Caco-2 (cell line): Measurements from ENCODE around the gene TULP3. TPM values are rescaled to one million over a fixed set of nuclear protein-coding genes. Genes with fewer than 3 reads are reported as not detected.

Experiments used
- BruUV-seq: library from RNA; stranded (reverse); fragments of 400-500 nt; replicated peaks from 2 replicates; lab custom pipeline; 2021; lab: Mats Ljungman, UMichigan
- CTCF ChIA-PET: fragments of 300-600 bp; sonication (Branson Sonifier 250); formaldehyde crosslinking; loops from one replicate; lab custom pipeline; 2022; ENCODE audit warnings: antibody characterized with exemption; lab: Charles Lee
- POLR2A ChIA-PET: fragments of 300-600 bp; sonication (Branson Sonifier 250); formaldehyde crosslinking; loops from one replicate; lab custom pipeline; 2022; ENCODE audit warnings: antibody characterized with exemption; lab: Charles Lee
- DNase-seq, 2 experiments: peaks; one replicate each; pipeline versions ENCODE4 v3.0.0 to v3.0.0-alpha.2; 2020 to 2022
- H3K27me3 ChIP-seq: replicated peaks from 2 replicates; pipeline ENCODE4 v1.6.0; 2011; ENCODE audit warnings: low read length; ENCODE audit not compliant: control insufficient read depth, insufficient read depth
- H3K36me3 ChIP-seq: 2 replicates; pipeline ENCODE4 v1.5.1; 2011; ENCODE audit warnings: low read length; ENCODE audit not compliant: control insufficient read depth, insufficient read depth
- H3K4me1 ChIP-seq: fragments of 250-450 bp; sonication (Bioruptor Pico); 2 replicates; pipeline ENCODE4 v1.5.1; 2020; ENCODE audit warnings: mild to moderate bottlenecking
- H3K4me3 ChIP-seq: 2 replicates; pipeline ENCODE4 v1.5.1; 2011; ENCODE audit warnings: low read depth, mild to moderate bottlenecking, control low read depth, low read length
- H3K9me3 ChIP-seq: fragments of 250-450 bp; sonication (Bioruptor Pico); 2 replicates; pipeline ENCODE4 v1.5.1; 2020; ENCODE audit warnings: mild to moderate bottlenecking, moderate library complexity
- H3K27ac Mint-ChIP-seq: one replicate; pipeline ENCODE4 v1.8.0; 2022; ENCODE audit warnings: mixed read lengths; ENCODE audit not compliant: unreplicated experiment
- H3K27me3 Mint-ChIP-seq: one replicate; pipeline ENCODE4 v1.8.0; 2022; ENCODE audit warnings: mixed read lengths; ENCODE audit not compliant: insufficient read depth, unreplicated experiment
- H3K36me3 Mint-ChIP-seq: one replicate; pipeline ENCODE4 v1.8.0; 2022; ENCODE audit warnings: mild to moderate bottlenecking, mixed read lengths; ENCODE audit not compliant: insufficient read depth, unreplicated experiment
- H3K4me1 Mint-ChIP-seq: one replicate; pipeline ENCODE4 v1.8.0; 2022; ENCODE audit warnings: low read depth, mixed read lengths; ENCODE audit not compliant: unreplicated experiment
- H3K4me3 Mint-ChIP-seq: one replicate; pipeline ENCODE4 v1.8.0; 2022; ENCODE audit warnings: mild to moderate bottlenecking, moderate library complexity, mixed read lengths; ENCODE audit not compliant: unreplicated experiment
- H3K9me3 Mint-ChIP-seq: one replicate; pipeline ENCODE4 v1.8.0; 2022; ENCODE audit warnings: mixed read lengths; ENCODE audit not compliant: unreplicated experiment
- CTCF ChIP-seq, 2 experiments: fragments of 200-600 bp in 1 of 2; IDR thresholded peaks; 1 replicate in 1 of 2; 2 replicates in 1 of 2; pipeline versions ENCODE4 v1.5.1 to v1.8.0; 2011 to 2022; ENCODE audit warnings: antibody characterized with exemption in 1 of 2, control low read depth in 1 of 2, inconsistent platforms in 1 of 2, low read depth in 1 of 2, low read length in 1 of 2, mild to moderate bottlenecking in 1 of 2, moderate library complexity in 1 of 2; ENCODE audit not compliant: insufficient read depth in 1 of 2, severe bottlenecking in 1 of 2, unreplicated experiment in 1 of 2
- intact Hi-C: fragments of 100-400 bp; cut with micrococcal nuclease; formaldehyde crosslinking; loops from one replicate; pipeline ENCODE4 v1.10.0; 2022; ENCODE audit not compliant: unreplicated experiment
- total RNA-seq: library from RNA; stranded (reverse); gene quantifications from 2 replicates; pipeline ENCODE4 v1.2.3, GENCODE V29; 2022

The TULP3 gene
- total RNA-seq, 1 experiment from 2014 or later: 31.0 TPM

- peak; percentile 98 to 99 for DNase-seq
- H3K27me3 Mint-ChIP-seq: no peaks in the 10 kb centered on the region
- intact Hi-C loops: loop anchor here (2.0 kb wide), 1 partner anchor 68 kb away; the partner anchor contains the start of gene TULP3
- CTCF ChIA-PET: no interaction called here
- POLR2A ChIA-PET: interaction anchor here (0.5 to 1.7 kb wide), 6 partner anchors 9 to 85 kb away, joined by 3 to 9 read pairs (median 4); partner anchors contain the start of gene TULP3
- peak within 1 kb of the TSS; percentile 94 for H3K4me3 ChIP-seq
- H3K36me3 ChIP-seq: no peaks in the 10 kb centered on the region
- no TSS peak for BruUV-seq
- peak within 1 kb of the TSS; percentile 87 for H3K4me3 Mint-ChIP-seq
- peak within 1 kb of the TSS; percentile 89 for H3K27ac Mint-ChIP-seq
- no peaks in the 10 kb centered on the region for H3K9me3 Mint-ChIP-seq
- H3K4me1 Mint-ChIP-seq: peaks cover 46% of the 10 kb centered on the region
- peaks cover 36% of the 10 kb centered on the region for H3K4me1 ChIP-seq
- H3K36me3 Mint-ChIP-seq: peaks cover 59% of the 10 kb centered on the region
- H3K9me3 ChIP-seq: no peaks in the 10 kb centered on the region
- H3K27me3 ChIP-seq: no peaks in the 10 kb centered on the region
- no peak for TF ChIP-seq CTCF (IDR thresholded peaks at IDR 0.05; ENCODE audit: insufficient read depth in 1 of 2, low read depth in 1 of 2, low read length in 1 of 2, severe bottlenecking in 1 of 2, unreplicated experiment in 1 of 2)
These were observed 68.5 kb downstream of the TULP3 start, which contains the start of gene TEAD4 for GRCh38 chr12:2959192-2959504. Gene TEAD4, plus strand, starts transcription at chr12:2959397.

GRCh38 chr12:2959505-2960389, 69.1 kb downstream of the TULP3 start:
- intact Hi-C loops: loop anchor here (2.0 to 5.0 kb wide), 2 partner anchors 69 to 73 kb away; partner anchors contain the start of gene TULP3
- Histone ChIP-seq H3K9me3 (no peaks in the 10 kb centered on the region), H3K4me1 (peaks cover 36% of the 10 kb centered on the region), H3K27me3 (no peaks in the 10 kb centered on the region), H3K36me3 (no peaks in the 10 kb centered on the region), H3K4me3 (peak overlapping the region; percentile 94)
- TF ChIP-seq CTCF (IDR thresholded peaks at IDR 0.05; ENCODE audit: insufficient read depth in 1 of 2, low read depth in 1 of 2, low read length in 1 of 2, severe bottlenecking in 1 of 2, unreplicated experiment in 1 of 2): no peak
- Mint-ChIP-seq H3K4me3 (peak overlapping the region; percentile 87), H3K9me3 (no peaks in the 10 kb centered on the region), H3K4me1 (peaks cover 46% of the 10 kb centered on the region), H3K27me3 (no peaks in the 10 kb centered on the region), H3K27ac (peak overlapping the region; percentile 89), H3K36me3 (peaks cover 63% of the 10 kb centered on the region)
- peak; percentile 79 to 81 for DNase-seq
- CTCF ChIA-PET: interaction anchor here (1.0 to 1.4 kb wide), 3 partner anchors 75 to 114 kb away, joined by 3 to 4 read pairs (median 3); no protein-coding TSS in a partner anchor
- no TSS peak for BruUV-seq
- POLR2A ChIA-PET: interaction anchor here (0.5 to 1.6 kb wide), 6 partner anchors 9 to 85 kb away, joined by 3 to 9 read pairs (median 4); partner anchors contain the start of gene TULP3

- H3K9me3 Mint-ChIP-seq: no peaks in the 10 kb centered on the region
- intact Hi-C loops: loop anchor here (5.0 kb wide), 1 partner anchor 72 kb away; no protein-coding TSS in a partner anchor
- H3K4me1 ChIP-seq: peaks cover 36% of the 10 kb centered on the region
- no peaks in the 10 kb centered on the region for H3K9me3 ChIP-seq
- POLR2A ChIA-PET: interaction anchor here (0.6 to 1.6 kb wide), 2 partner anchors 86 to 975 kb away, joined by 4 to 10 read pairs; no protein-coding TSS in a partner anchor
- H3K27me3 ChIP-seq: no peaks in the 10 kb centered on the region
- BruUV-seq: no TSS peak
- peaks cover 46% of the 10 kb centered on the region for H3K4me1 Mint-ChIP-seq
- peak overlapping the region; percentile 89 for H3K27ac Mint-ChIP-seq
- no peaks in the 10 kb centered on the region for H3K27me3 Mint-ChIP-seq
- CTCF ChIA-PET: interaction anchor here (1.0 to 1.4 kb wide), 4 partner anchors 69 to 115 kb away, joined by 3 to 7 read pairs (median 4); partner anchors contain the start of gene TULP3
- DNase-seq: peak in 1 of 2 experiments; percentile 36
- peaks cover 69% of the 10 kb centered on the region for H3K36me3 Mint-ChIP-seq
- TF ChIP-seq CTCF (IDR thresholded peaks at IDR 0.05; ENCODE audit: insufficient read depth in 1 of 2, low read depth in 1 of 2, low read length in 1 of 2, severe bottlenecking in 1 of 2, unreplicated experiment in 1 of 2): no peak
- H3K4me3 ChIP-seq: peak overlapping the region; percentile 94
- peak overlapping the region; percentile 87 for H3K4me3 Mint-ChIP-seq
- H3K36me3 ChIP-seq: no peaks in the 10 kb centered on the region
These were observed 69.8 kb downstream of the TULP3 start for GRCh38 chr12:2960390-2960956.
